HUDEP-2 (cell line): ENCODE measurements around the gene LRBA.

Source experiments
- DNase-seq, 76 experiments: peaks; one replicate each; lab custom pipeline; 2025; ENCODE audit not compliant: unreplicated experiment in 76 of 76; lab: John Stamatoyannopoulos, UW

Gene LRBA

GRCh38 chr4:150624055-150624454 is 391.0 kb downstream of the LRBA start:
- DNase-seq = no peak

GRCh38 chr4:150619042-150619441 is 396.0 kb downstream of the LRBA start:
- no peak for DNase-seq

GRCh38 chr4:150609131-150609530 is 406.0 kb downstream of the LRBA start:
- DNase-seq = no peak

- no peak for DNase-seq
These were observed 414.2 kb downstream of the LRBA start for GRCh38 chr4:150600812-150601445.

GRCh38 chr4:150599547-150599946 is 415.5 kb downstream of the LRBA start:
- DNase-seq = no peak

GRCh38 chr4:150598909-150599308 is 416.2 kb downstream of the LRBA start:
- no peak for DNase-seq

GRCh38 chr4:150593996-150594395 is 421.1 kb downstream of the LRBA start:
- peak in 5 of 76 experiments; percentile 4 to 28 (median 13) for DNase-seq

- DNase-seq = no peak
These were observed 423.2 kb downstream of the LRBA start for GRCh38 chr4:150591904-150592303.

GRCh38 chr4:150591406-150591805 is 423.7 kb downstream of the LRBA start:
- no peak for DNase-seq

- no peak for DNase-seq
These were observed 424.5 kb downstream of the LRBA start for GRCh38 chr4:150590631-150591030.

- DNase-seq = no peak
These were observed 425.9 kb downstream of the LRBA start for GRCh38 chr4:150589157-150589556.

- DNase-seq = no peak
These were observed 426.8 kb downstream of the LRBA start for GRCh38 chr4:150588316-150588715.

- no peak for DNase-seq
These were observed 428.8 kb downstream of the LRBA start for GRCh38 chr4:150586162-150586810.

GRCh38 chr4:150585611-150586010 is 429.5 kb downstream of the LRBA start:
- no peak for DNase-seq

GRCh38 chr4:150584111-150584915 is 430.8 kb downstream of the LRBA start:
- no peak for DNase-seq

GRCh38 chr4:150583287-150584110 is 431.6 kb downstream of the LRBA start:
- no peak for DNase-seq

GRCh38 chr4:150582873-150583286 is 432.2 kb downstream of the LRBA start:
- DNase-seq = no peak

- DNase-seq = no peak
These were observed 432.8 kb downstream of the LRBA start, which contains the start of gene MAB21L2 for GRCh38 chr4:150582146-150582872. TSS of gene MAB21L2 (plus strand) at chr4:150582151. CDS start at chr4:150583030, 879 bp downstream.

- no peak for DNase-seq
These were observed 433.4 kb downstream of the LRBA start for GRCh38 chr4:150581641-150582051.

GRCh38 chr4:150581056-150581605 is 434.0 kb downstream of the LRBA start:
- DNase-seq = no peak
